ENCODE results near the gene NUDT4.

DNA sequence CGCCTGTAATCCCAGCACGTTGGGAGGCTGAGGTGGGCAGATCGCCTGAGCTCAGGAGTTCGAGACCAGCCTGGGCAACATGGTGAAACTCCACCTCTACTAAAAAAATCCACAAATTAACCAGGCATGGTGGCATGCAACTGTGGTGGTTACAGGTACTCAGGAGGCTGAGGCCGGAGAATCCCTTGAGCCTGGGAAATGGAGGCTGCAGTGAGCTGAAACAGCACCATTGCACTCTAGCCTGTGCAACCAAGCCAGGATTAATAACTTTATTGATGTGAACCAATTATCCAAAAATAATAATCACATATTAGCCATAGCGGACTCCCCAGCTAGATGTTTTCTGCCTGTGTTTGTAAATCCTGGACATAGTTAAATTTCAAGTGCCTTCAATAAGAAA lies 1.8 kb upstream of the NUDT4 start:
- TF ChIP-seq, protein P1, sequence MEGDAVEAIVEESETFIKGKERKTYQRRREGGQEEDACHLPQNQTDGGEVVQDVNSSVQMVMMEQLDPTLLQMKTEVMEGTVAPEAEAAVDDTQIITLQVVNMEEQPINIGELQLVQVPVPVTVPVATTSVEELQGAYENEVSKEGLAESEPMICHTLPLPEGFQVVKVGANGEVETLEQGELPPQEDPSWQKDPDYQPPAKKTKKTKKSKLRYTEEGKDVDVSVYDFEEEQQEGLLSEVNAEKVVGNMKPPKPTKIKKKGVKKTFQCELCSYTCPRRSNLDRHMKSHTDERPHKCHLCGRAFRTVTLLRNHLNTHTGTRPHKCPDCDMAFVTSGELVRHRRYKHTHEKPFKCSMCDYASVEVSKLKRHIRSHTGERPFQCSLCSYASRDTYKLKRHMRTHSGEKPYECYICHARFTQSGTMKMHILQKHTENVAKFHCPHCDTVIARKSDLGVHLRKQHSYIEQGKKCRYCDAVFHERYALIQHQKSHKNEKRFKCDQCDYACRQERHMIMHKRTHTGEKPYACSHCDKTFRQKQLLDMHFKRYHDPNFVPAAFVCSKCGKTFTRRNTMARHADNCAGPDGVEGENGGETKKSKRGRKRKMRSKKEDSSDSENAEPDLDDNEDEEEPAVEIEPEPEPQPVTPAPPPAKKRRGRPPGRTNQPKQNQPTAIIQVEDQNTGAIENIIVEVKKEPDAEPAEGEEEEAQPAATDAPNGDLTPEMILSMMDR (IDR thresholded peaks at IDR 0.05), result no peak
- TF ChIP-seq EP300 (IDR thresholded peaks at IDR 0.05) (no peak), POLR2A (IDR thresholded peaks at IDR 0.05) (no peak)

Measured in upper lobe of left lung (tissue), 4 donors.